ENCODE measurements around the gene ABCA4. TPM values are rescaled to one million over a fixed set of nuclear protein-coding genes. Genes with fewer than 3 reads are reported as not detected.
A peak's percentile ranks its signal among the peaks of the same experiment; 100 is the strongest.
"Not testable (repeated sequence)": the region's sequence is repeated elsewhere in the genome, so short reads cannot be mapped to it uniquely, and the experiment has no call there.

Gene ABCA4
- total and polyA plus RNA-seq, 7 experiments from 2014 or later = not detected

DNA sequence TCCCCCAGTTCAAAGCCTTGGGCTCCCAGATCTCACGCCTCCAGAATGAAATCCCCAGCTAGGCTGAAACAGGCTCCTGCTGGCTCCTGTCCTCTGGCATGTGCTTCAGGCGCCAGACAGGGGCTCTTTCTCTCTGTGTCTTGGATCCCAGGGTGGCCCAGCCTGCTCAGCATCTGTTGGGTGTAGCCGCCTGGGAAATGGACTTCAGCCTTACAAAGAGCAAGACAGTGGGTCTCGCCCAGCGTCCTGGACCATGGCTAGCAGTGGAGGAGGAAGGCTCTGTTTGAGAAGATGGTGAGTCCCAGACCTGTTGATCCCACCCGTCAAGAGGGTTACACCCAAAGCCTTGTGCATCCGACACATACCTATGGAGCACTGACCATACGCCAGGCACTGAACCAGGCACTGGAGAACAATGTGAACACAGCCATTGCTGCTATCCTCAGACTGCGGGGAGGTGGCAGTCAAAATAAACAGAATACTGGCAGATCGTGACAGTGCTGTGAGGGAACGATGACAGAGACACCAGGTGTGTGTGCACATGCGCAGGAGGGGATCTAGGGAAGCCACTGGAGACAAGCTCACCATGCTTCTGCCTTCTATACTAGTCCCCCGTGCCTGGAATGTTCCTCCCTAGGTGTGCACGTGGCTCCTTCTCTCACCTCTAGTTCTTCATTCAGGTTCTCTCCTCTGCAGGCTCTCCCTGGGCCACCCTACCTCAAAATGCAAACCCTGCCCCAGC, 118.7 kb downstream of the ABCA4 start:
- no peaks in the 10 kb centered on the region for H3K4me1 ChIP-seq (ENCODE audit: control insufficient read depth in 2 of 2, insufficient read depth in 2 of 2, low read length in 2 of 2)
- Mint-ChIP-seq H3K9me3 (no peaks in the 10 kb centered on the region), H3K36me3 (no peaks in the 10 kb centered on the region), H3K27me3 (peaks cover 5 to 23% (median 11%) of the 10 kb centered on the region in 5 donors), H3K4me3 (no peak overlapping the region), H3K27ac (no peak overlapping the region), H3K4me1 (peaks cover 0 to 4% (median 0%) of the 10 kb centered on the region in 7 donors)
- ATAC-seq (no peak), DNase-seq (no peak)
- H3K27ac ChIP-seq (ENCODE audit: low read depth, low read length) = no peak overlapping the region
- H3K36me3 ChIP-seq (ENCODE audit: control insufficient read depth in 2 of 3, insufficient read depth in 3 of 3, low read length in 3 of 3) = no peaks in the 10 kb centered on the region
- POLR2A ChIA-PET = no interaction called here
- H3K9me3 ChIP-seq (ENCODE audit: control insufficient read depth in 2 of 3, low read length in 3 of 3) = no peaks in the 10 kb centered on the region
- CTCF ChIA-PET = no interaction called here
- no peaks in the 10 kb centered on the region for H3K27me3 ChIP-seq (ENCODE audit: control insufficient read depth in 2 of 2, insufficient read depth in 2 of 2, low read length in 2 of 2)
- H3K4me3 ChIP-seq (ENCODE audit: low read length) = no peak overlapping the region
- intact Hi-C loops (cut with micrococcal nuclease) = no loop called here

- no peaks in the 10 kb centered on the region for H3K9me3 Mint-ChIP-seq
- CTCF ChIA-PET = no interaction called here
Measured at GRCh38 chr1:94001397-94002045, 119.4 kb downstream of the ABCA4 start.

DNA sequence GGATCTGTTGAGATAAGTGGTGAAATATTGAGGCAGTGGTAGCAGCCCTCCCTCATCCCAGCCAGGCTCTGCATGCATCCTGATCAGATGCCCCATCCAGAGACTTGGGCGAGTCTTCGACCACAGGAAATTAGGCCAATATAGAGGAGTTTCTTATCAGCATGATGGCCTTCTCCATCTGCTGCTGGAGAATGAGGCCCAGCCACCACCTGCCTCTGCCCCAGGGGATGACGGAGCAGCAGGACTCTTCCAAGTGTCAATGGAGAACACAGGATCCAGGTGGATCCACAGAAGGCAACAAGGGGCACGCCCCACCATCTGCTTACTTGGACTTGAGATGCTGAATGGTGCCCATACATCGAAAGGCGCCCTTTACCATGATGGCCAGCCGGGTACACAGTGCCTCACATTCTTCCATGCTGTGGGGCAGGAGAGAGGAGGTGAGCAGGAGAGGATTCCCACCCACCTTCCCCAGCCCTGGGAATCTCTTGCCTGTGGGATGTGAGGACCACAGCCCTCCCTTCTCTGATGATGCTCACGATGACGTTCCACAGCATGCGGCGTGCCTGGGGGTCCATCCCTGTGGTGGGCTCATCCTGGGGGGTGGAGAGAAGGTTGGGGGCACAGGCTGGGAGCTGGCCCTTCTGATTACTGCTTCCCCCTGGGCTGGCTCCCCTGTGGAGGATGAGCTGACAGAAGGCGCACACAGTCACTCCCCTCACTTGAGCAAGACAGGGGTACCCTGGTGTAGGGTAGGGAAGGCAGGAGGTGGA, 120.3 kb downstream of the ABCA4 start:
- H3K36me3 ChIP-seq (ENCODE audit: control insufficient read depth in 2 of 3, insufficient read depth in 3 of 3, low read length in 3 of 3) = no peaks in the 10 kb centered on the region
- no peaks in the 10 kb centered on the region for H3K4me1 ChIP-seq (ENCODE audit: control insufficient read depth in 2 of 2, insufficient read depth in 2 of 2, low read length in 2 of 2)
- no peaks in the 10 kb centered on the region for H3K9me3 Mint-ChIP-seq
- peaks cover 0 to 4% (median 0%) of the 10 kb centered on the region in 7 donors for H3K4me1 Mint-ChIP-seq
- H3K36me3 Mint-ChIP-seq = no peaks in the 10 kb centered on the region
- H3K27me3 ChIP-seq (ENCODE audit: control insufficient read depth in 2 of 2, insufficient read depth in 2 of 2, low read length in 2 of 2) = no peaks in the 10 kb centered on the region
- no peak for ATAC-seq
- intact Hi-C loops (cut with micrococcal nuclease) = no loop called here
- POLR2A ChIA-PET = no interaction called here
- no peak for DNase-seq
- peak overlapping the region in 1 of 9 donors; percentile 28 for H3K27ac Mint-ChIP-seq
- H3K9me3 ChIP-seq (ENCODE audit: control insufficient read depth in 2 of 3, low read length in 3 of 3) = no peaks in the 10 kb centered on the region
- H3K27me3 Mint-ChIP-seq = peaks cover 9 to 26% (median 14%) of the 10 kb centered on the region in 5 donors
- H3K4me3 Mint-ChIP-seq = no peak overlapping the region
- CTCF ChIA-PET = no interaction called here
- no peak overlapping the region for H3K4me3 ChIP-seq (ENCODE audit: low read length)
- no peak overlapping the region for H3K27ac ChIP-seq (ENCODE audit: low read depth, low read length)

More at GRCh38 chr1:94001397-94002045, 119.4 kb downstream of the ABCA4 start:
- Histone ChIP-seq H3K27me3 (ENCODE audit: control insufficient read depth in 2 of 2, insufficient read depth in 2 of 2, low read length in 2 of 2) (no peaks in the 10 kb centered on the region), H3K36me3 (ENCODE audit: control insufficient read depth in 2 of 3, insufficient read depth in 3 of 3, low read length in 3 of 3) (no peaks in the 10 kb centered on the region), H3K27ac (ENCODE audit: low read depth, low read length) (no peak overlapping the region), H3K4me1 (ENCODE audit: control insufficient read depth in 2 of 2, insufficient read depth in 2 of 2, low read length in 2 of 2) (no peaks in the 10 kb centered on the region), H3K4me3 (ENCODE audit: low read length) (no peak overlapping the region), H3K9me3 (ENCODE audit: control insufficient read depth in 2 of 3, low read length in 3 of 3) (no peaks in the 10 kb centered on the region)
- DNase-seq (no peak), ATAC-seq (no peak)
- no peak overlapping the region for H3K27ac Mint-ChIP-seq
- H3K4me3 Mint-ChIP-seq = no peak overlapping the region
- H3K27me3 Mint-ChIP-seq = peaks cover 9 to 23% (median 11%) of the 10 kb centered on the region in 5 donors
- peaks cover 0 to 4% (median 0%) of the 10 kb centered on the region in 7 donors for H3K4me1 Mint-ChIP-seq
- H3K36me3 Mint-ChIP-seq = no peaks in the 10 kb centered on the region
- intact Hi-C loops (cut with micrococcal nuclease) = no loop called here
- POLR2A ChIA-PET = no interaction called here

GRCh38 chr1:93999840-94000415, 121.0 kb downstream of the ABCA4 start:
- no peaks in the 10 kb centered on the region for H3K36me3 ChIP-seq (ENCODE audit: control insufficient read depth in 2 of 3, insufficient read depth in 3 of 3, low read length in 3 of 3)
- Mint-ChIP-seq H3K4me3 (no peak overlapping the region), H3K4me1 (peaks cover 0 to 4% (median 0%) of the 10 kb centered on the region in 7 donors), H3K27me3 (peaks cover 9 to 33% (median 18%) of the 10 kb centered on the region in 5 donors), H3K36me3 (no peaks in the 10 kb centered on the region), H3K9me3 (no peaks in the 10 kb centered on the region), H3K27ac (no peak overlapping the region)
- ATAC-seq = no peak
- ChIA-PET POLR2A (no interaction called here), CTCF (no interaction called here)
- no peak overlapping the region for H3K27ac ChIP-seq (ENCODE audit: low read depth, low read length)
- DNase-seq = no peak
- no peaks in the 10 kb centered on the region for H3K9me3 ChIP-seq (ENCODE audit: control insufficient read depth in 2 of 3, low read length in 3 of 3)
- H3K4me1 ChIP-seq (ENCODE audit: control insufficient read depth in 2 of 2, insufficient read depth in 2 of 2, low read length in 2 of 2) = no peaks in the 10 kb centered on the region
- intact Hi-C loops (cut with micrococcal nuclease) = no loop called here
- H3K27me3 ChIP-seq (ENCODE audit: control insufficient read depth in 2 of 2, insufficient read depth in 2 of 2, low read length in 2 of 2) = no peaks in the 10 kb centered on the region
- no peak overlapping the region for H3K4me3 ChIP-seq (ENCODE audit: low read length)

DNA sequence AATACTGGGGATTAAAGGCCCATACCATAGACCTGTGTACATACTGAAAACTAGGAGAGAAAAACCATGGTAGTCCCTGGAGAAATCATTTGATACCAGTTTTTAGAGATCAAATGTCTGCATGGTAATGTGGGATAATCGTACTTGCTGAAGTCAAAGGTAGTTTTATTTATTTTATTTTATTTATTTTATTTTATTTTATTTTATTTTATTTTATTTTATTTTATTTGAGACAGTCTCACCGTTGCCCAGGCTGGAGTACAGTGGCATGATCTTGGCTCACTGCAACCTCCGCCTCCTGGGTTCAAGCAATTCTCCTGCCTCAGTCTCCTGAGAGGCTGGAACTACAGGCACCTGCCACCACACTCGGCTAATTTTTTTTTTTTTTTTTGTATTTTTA, 122.4 kb downstream of the ABCA4 start:
- H3K4me1 ChIP-seq (ENCODE audit: control insufficient read depth in 2 of 2, insufficient read depth in 2 of 2, low read length in 2 of 2); H3K27me3 ChIP-seq (ENCODE audit: control insufficient read depth in 2 of 2, insufficient read depth in 2 of 2, low read length in 2 of 2); ATAC-seq; H3K27ac ChIP-seq (ENCODE audit: low read depth, low read length); intact Hi-C loops (cut with micrococcal nuclease); H3K36me3 Mint-ChIP-seq; DNase-seq; CTCF ChIA-PET; H3K4me3 Mint-ChIP-seq; H3K9me3 Mint-ChIP-seq; H3K36me3 ChIP-seq (ENCODE audit: control insufficient read depth in 2 of 3, insufficient read depth in 3 of 3, low read length in 3 of 3); POLR2A ChIA-PET; H3K4me3 ChIP-seq (ENCODE audit: low read length); H3K27ac Mint-ChIP-seq; H3K9me3 ChIP-seq (ENCODE audit: control insufficient read depth in 2 of 3, low read length in 3 of 3); H3K4me1 Mint-ChIP-seq: not testable (repeated sequence)
- peaks cover 3 to 30% (median 18%) of the 10 kb centered on the region in 5 donors for H3K27me3 Mint-ChIP-seq

GRCh38 chr1:93997756-93998155, 123.2 kb downstream of the ABCA4 start:
- intact Hi-C loops (cut with micrococcal nuclease) = no loop called here
- POLR2A ChIA-PET = no interaction called here
- DNase-seq = no peak

More at GRCh38 chr1:93997756-93998155, 123.2 kb downstream of the ABCA4 start:
- CTCF ChIA-PET = no interaction called here
- H3K27me3 ChIP-seq (ENCODE audit: control insufficient read depth in 2 of 2, insufficient read depth in 2 of 2, low read length in 2 of 2) = no peaks in the 10 kb centered on the region
- H3K4me1 ChIP-seq (ENCODE audit: control insufficient read depth in 2 of 2, insufficient read depth in 2 of 2, low read length in 2 of 2) = no peaks in the 10 kb centered on the region
- no peaks in the 10 kb centered on the region for H3K9me3 Mint-ChIP-seq
- H3K27me3 Mint-ChIP-seq = peaks cover 7 to 28% (median 16%) of the 10 kb centered on the region in 5 donors
- no peaks in the 10 kb centered on the region for H3K9me3 ChIP-seq (ENCODE audit: control insufficient read depth in 2 of 3, low read length in 3 of 3)
- no peak overlapping the region for H3K4me3 ChIP-seq (ENCODE audit: low read length)
- H3K36me3 Mint-ChIP-seq = no peaks in the 10 kb centered on the region
- H3K4me3 Mint-ChIP-seq = no peak overlapping the region
- no peaks in the 10 kb centered on the region for H3K36me3 ChIP-seq (ENCODE audit: control insufficient read depth in 2 of 3, insufficient read depth in 3 of 3, low read length in 3 of 3)
- no peak overlapping the region for H3K27ac ChIP-seq (ENCODE audit: low read depth, low read length)
- no peak for ATAC-seq
- H3K27ac Mint-ChIP-seq = no peak overlapping the region
- peaks cover 0 to 3% (median 0%) of the 10 kb centered on the region in 7 donors for H3K4me1 Mint-ChIP-seq

Measured in naive thymus-derived CD4-positive, alpha-beta T cell (primary cell).